Measurements from ENCODE around the gene GMPR.

The GMPR gene

DNA sequence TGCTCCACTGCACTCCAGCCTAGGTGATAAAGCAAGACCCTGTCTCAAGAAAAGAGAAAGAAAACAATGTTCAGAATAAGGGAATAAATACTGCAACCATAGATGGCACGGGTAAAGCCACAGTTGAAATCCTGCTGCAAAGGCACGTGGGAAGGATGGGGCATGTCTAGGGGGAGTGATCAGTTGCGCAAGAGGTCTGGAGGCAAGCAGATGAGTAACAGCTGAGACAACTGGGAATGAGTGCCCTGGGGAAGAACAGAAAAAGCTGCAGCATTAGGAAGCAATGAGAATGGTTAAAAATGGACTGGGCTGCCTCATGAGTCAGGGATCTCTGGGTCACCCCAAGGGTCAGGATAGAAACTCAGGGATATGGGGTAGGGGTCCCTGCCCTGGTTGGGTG is 96.3 kb downstream of the GMPR start:
- no peak for DNase-seq

DNA sequence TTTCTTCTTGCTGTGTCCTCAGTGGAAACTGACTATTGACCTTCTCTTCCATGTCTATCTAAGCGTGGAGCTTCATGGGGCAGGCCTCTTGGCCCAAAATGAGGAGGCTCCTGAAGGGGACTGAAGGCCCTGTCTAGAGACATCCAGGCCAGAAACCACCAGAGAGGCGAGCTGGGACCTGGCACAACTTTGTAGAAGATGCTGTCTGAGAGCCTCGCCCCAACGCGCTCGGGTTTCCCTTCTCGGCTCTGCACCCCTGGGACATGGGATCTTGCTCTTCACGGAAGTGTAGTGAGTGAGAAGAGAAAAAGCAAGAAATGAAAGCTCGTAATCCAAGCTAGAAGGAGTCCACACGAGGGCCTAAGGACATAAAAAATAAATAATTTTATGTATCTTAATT is 96.8 kb downstream of the GMPR start:
- DNase-seq = no peak

DNA sequence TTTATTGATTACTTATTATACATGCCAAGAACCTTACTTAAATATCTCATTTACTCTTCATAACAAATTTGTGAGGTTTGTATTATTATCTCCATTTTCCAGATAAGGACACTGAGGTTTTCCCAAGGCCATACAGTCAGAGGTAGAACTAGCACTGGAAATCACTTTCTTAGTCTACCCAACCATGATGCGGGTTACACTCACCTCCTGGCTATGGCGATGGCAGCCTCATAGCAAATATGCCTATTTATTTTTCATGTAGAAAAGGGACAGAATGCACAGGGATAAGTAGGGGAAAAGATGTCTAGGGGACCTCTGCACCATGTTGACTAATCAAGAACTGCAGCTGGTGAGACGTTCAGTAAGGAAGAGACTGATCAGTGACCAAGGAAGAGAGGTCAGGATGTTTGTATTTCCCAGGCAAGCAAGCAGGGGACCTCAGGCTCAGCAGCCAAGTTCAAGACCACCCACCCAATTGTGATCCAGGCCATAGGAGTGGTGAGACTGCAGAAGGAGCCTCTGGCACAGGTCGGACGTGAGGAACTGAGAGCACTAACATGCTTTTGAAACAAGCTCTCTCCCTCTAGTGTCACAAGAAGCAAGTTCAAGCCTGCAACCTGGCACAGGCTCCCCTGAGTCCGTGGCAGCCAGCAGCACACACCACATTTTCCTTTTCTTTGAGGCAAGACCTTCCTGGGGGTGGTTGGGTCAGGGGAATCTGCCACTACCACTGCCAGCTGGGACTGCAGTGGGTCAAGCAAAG is 97.8 kb downstream of the GMPR start:
- DNase-seq = no peak

DNA sequence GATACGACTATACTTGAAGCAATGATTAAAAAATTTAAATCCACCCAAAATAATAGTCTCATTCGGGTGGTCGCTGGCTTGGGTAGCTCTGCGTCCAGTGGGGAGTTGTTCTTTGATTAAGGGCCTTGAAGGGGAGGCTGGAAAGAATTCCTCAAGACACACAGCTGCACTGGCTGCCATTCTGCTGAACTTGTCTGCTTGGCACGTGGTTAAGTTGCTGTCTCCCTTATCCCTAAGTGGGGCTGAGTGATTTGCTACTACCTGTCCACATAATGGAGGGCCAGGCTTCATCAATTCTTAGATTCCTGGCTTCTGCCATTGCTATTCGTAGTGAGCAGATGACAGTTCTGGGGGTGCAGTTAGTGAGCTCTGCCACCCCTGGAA is 98.5 kb downstream of the GMPR start:
- no peak for DNase-seq

DNA sequence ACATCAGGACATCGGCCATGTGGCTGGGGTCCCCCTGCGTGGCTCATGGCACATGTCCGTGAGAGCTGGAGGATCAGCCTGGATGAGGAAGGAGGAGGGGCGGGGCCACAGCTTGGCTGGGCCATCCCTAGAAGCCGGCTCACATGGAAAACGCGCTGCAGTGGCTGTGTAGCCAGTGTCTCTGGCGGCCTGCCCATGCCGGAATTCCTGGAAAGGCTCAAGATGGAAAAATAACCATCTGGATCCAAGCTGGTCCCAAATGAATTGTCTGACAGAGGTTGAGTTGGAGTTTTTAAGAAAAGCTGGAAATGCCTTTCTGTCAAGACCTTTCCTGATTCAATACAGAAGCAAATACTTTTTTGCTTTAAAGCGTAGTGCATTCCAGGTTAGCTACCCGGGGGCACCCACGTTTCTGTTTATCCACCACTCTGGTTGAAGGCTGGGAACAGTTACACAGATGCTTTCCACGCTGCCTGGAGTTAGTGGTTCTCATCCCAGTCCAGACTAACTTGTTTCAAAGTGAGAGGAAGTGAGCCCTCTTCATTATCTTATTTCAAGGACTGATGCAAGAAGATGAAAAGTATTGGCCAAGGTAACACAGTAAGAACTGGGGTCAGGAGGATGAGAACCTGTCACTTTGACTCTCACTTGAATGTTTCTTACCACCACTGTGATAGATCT is 99.0 kb downstream of the GMPR start:
- no peak for DNase-seq

DNA sequence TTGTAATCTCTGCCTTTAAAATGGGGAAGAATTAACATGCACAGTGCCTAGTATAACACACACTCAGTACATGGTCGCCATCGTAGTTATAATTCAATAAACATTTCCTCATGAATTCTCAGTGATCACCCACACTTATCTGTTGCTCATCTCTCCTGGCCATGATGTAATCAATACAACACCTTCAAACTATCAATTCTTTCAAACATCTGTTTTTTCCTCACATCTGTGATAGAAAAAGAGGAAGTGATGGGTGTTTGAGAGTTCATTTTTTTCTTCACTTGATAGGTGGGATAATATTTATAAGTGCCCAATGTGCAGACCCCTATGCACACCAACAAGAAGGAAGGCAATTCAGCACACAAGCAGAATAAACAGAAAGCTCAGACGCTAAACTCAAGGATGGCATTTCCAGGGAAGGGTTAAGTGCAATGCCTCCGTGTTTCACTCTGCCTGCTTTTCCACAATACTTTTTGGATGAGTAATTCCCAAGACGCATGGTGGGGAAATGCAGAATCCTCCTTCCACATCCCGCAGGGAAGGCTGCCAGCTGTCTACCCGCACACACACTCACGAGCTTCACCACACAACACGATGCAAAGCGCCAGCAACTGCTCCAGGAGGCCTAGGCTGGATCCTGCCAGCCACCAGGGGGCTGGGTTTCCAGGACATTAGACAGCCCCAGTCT is 100.3 kb downstream of the GMPR start:
- DNase-seq = no peak

DNA sequence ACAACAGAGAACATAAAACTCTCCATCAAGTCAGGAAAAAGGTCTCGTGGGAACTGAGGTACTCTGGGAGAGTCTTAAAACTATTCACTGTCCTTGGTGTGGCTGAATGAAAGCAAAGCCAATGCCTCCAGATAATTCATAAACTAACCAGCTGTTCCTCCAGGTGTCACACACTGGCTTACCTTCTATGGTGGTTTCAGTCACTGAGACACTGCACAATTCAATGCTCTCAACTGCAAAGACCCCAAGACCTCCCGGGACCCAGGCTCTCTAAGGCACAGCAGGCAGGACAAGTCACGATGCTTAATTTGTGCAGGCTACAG is 100.8 kb downstream of the GMPR start:
- no peak for DNase-seq

DNA sequence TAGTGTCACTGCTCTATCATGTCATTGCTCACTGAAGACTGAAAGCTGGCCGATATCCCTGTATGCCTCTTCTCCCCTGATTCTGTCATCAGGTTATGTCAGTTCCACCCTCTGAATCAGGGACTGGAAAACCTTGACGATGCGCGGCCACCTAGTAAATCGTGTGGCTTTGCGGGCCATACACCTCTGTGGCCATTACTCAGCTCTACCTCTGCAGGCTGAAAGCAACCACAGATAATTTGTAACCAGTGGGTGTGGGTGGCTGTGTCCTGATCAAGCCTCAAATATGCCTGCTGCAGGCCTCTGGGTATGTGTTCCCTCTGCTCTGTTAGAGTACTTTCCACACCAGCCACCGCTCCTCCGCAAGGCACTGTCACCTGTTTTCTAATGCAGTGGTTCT is 105.2 kb downstream of the GMPR start:
- DNase-seq = no peak

DNA sequence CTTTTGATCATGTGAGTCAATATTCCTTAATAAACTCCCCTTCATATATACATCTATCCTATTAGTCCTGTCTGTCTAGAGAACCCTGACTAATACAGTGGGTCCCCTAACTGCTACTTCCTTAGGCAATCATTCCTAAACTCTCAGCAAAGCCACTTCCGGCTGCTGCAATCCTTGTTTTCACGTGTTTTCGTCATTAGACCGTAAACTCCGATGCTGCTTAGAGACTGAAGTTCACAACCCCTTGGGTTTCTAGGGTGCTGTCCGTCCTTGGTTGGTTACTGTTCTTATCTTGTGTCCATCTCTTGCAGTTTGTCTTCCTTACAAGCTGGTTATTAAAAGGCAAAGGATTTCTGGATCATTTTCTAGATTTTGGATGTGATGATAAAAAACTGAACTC is 106.4 kb downstream of the GMPR start:
- DNase-seq = no peak

Measured in activated CD4-positive, alpha-beta T cell treated with anti-CD3 and anti-CD28 coated beads for 48 hours (primary cell).